Thoracic aorta (tissue), 2 donors: Measurements from ENCODE around the gene ZFAND6. TPM values are rescaled to one million over a fixed set of nuclear protein-coding genes. Genes with fewer than 3 reads are reported as not detected.

Experiments
- ATAC-seq: fragments of 150-250 bp; one replicate; pipeline ENCODE4 v1.8.0; 2017; ENCODE audit warnings: low read depth; ENCODE audit not compliant: insufficient number of reproducible peaks, low FRiP score
- DNase-seq: peaks from one replicate; pipeline ENCODE4 v3.0.0-alpha.2; 2020; ENCODE audit warnings: low spot score
- H3K27ac ChIP-seq, 2 donors: fragments of 200-600 bp; sonication (generic); 1 replicate in 1 of 2; 2 replicates in 1 of 2; pipeline ENCODE4 v1.5.1; 2016; ENCODE audit warnings: mild to moderate bottlenecking in 2 of 2, moderate library complexity in 2 of 2
- H3K27me3 ChIP-seq: fragments of 200-600 bp; sonication (generic); replicated peaks from 2 replicates; pipeline ENCODE4 v1.6.0; 2016; ENCODE audit warnings: mild to moderate bottlenecking; ENCODE audit not compliant: insufficient read depth
- H3K36me3 ChIP-seq: fragments of 200-600 bp; sonication (generic); one replicate; pipeline ENCODE4 v1.5.1; 2016
- H3K4me1 ChIP-seq, 2 donors: fragments of 200-600 bp; sonication (generic); 1 replicate in 1 of 2; 2 replicates in 1 of 2; pipeline versions ENCODE4 v1.5.1 to v1.6.0; 2016; ENCODE audit warnings: low read depth in 2 of 2, mild to moderate bottlenecking in 1 of 2; ENCODE audit not compliant: control insufficient read depth in 1 of 2
- H3K4me3 ChIP-seq: fragments of 200-600 bp; sonication (generic); 2 replicates; pipeline ENCODE4 v1.5.1; 2016; ENCODE audit warnings: mild to moderate bottlenecking
- H3K9me3 ChIP-seq: fragments of 200-600 bp; sonication (generic); 2 replicates; pipeline ENCODE4 v1.5.1; 2016
- CTCF ChIP-seq: fragments of 200-600 bp; sonication (generic); IDR thresholded peaks from one replicate; pipeline ENCODE4 v1.5.1; 2019; ENCODE audit warnings: antibody characterized with exemption
- total RNA-seq, 2 donors: library from RNA; depleted of rRNA; stranded (reverse); fragments of >200 nt; gene quantifications; one replicate each; pipeline versions ENCODE4 v1.1.0 to v1.2.3, GENCODE V29; 2016

The ZFAND6 gene
- total RNA-seq, 2 donors from 2014 or later = 43.5 to 80.0 TPM

GRCh38 chr15:80156176-80156720, 96.8 kb downstream of the ZFAND6 start:
- no peak for TF ChIP-seq CTCF
- Histone ChIP-seq H3K4me3 (no peak overlapping the region), H3K9me3 (no peaks in the 10 kb centered on the region), H3K27ac (no peak overlapping the region), H3K36me3 (peaks cover 16% of the 10 kb centered on the region), H3K4me1 (peaks cover 17 to 23% of the 10 kb centered on the region in 2 donors), H3K27me3 (no peaks in the 10 kb centered on the region)
- DNase-seq = no peak
- ATAC-seq = no peak

GRCh38 chr15:80157215-80157614, 97.7 kb downstream of the ZFAND6 start:
- Histone ChIP-seq H3K27ac (no peak overlapping the region), H3K4me1 (peaks cover 15 to 18% of the 10 kb centered on the region in 2 donors), H3K4me3 (no peak overlapping the region), H3K27me3 (no peaks in the 10 kb centered on the region), H3K36me3 (peaks cover 24% of the 10 kb centered on the region), H3K9me3 (no peaks in the 10 kb centered on the region)
- ATAC-seq = no peak
- TF ChIP-seq CTCF = no peak
- no peak for DNase-seq

- no peak overlapping the region for H3K27ac ChIP-seq
- TF ChIP-seq CTCF = no peak
- H3K4me3 ChIP-seq = no peak overlapping the region
- peaks cover 7 to 8% of the 10 kb centered on the region in 2 donors for H3K4me1 ChIP-seq
- no peaks in the 10 kb centered on the region for H3K27me3 ChIP-seq
- ATAC-seq (no peak), DNase-seq (no peak)
- no peaks in the 10 kb centered on the region for H3K9me3 ChIP-seq
- H3K36me3 ChIP-seq = peaks cover 26% of the 10 kb centered on the region
These were observed 99.8 kb downstream of the ZFAND6 start for GRCh38 chr15:80159301-80159700.

- H3K27ac ChIP-seq = no peak overlapping the region
- TF ChIP-seq CTCF = no peak
- ATAC-seq = no peak
These were observed 100.5 kb downstream of the ZFAND6 start for GRCh38 chr15:80159811-80160569.

GRCh38 chr15:80160570-80161156, 101.2 kb downstream of the ZFAND6 start:
- H3K27ac ChIP-seq = no peak overlapping the region
- H3K4me1 ChIP-seq = no peaks in the 10 kb centered on the region
- no peak for TF ChIP-seq CTCF
- no peaks in the 10 kb centered on the region for H3K27me3 ChIP-seq
- DNase-seq (no peak), ATAC-seq (peak; percentile 42)
- no peak overlapping the region for H3K4me3 ChIP-seq
- H3K36me3 ChIP-seq = peaks cover 26% of the 10 kb centered on the region
- H3K9me3 ChIP-seq = no peaks in the 10 kb centered on the region

More at GRCh38 chr15:80159811-80160569, 100.5 kb downstream of the ZFAND6 start:
- Histone ChIP-seq H3K36me3 (peaks cover 26% of the 10 kb centered on the region), H3K27me3 (no peaks in the 10 kb centered on the region), H3K4me1 (peaks cover under 1 to 1% of the 10 kb centered on the region in 2 donors), H3K9me3 (no peaks in the 10 kb centered on the region), H3K4me3 (no peak overlapping the region)
- DNase-seq = no peak
